OCI-LY3 (cell line): ENCODE measurements around the gene IDH3G.

Experiments used
- H2AFZ ChIP-seq: fragments of 200-600, 300-600 bp; shearing (Covaris generic); 2 replicates; pipeline ENCODE4 v1.6.0; 2014; ENCODE audit warnings: antibody characterized with exemption, low read depth, low read length
- H3K27ac ChIP-seq: fragments of 200-600, 300-600 bp; sonication (generic); 2 replicates; pipeline ENCODE4 v1.5.1; 2014; ENCODE audit warnings: mild to moderate bottlenecking, low read length, moderate library complexity, mixed read lengths
- H3K27me3 ChIP-seq: fragments of 200-600, 300-600 bp; sonication (generic); 2 replicates; pipeline ENCODE4 v1.6.1; 2014; ENCODE audit warnings: low read depth, low read length, mixed read lengths
- H3K36me3 ChIP-seq: fragments of 200-600, 300-600 bp; sonication (generic); replicated peaks from 2 replicates; pipeline ENCODE3; 2014; ENCODE audit warnings: low read depth, low read length, mixed read lengths
- H3K4me1 ChIP-seq: fragments of 300-600, 200-600 bp; sonication (generic); 2 replicates; pipeline ENCODE4 v1.6.1; 2014; ENCODE audit warnings: low read length, mixed read lengths
- H3K4me2 ChIP-seq: fragments of 200-600, 300-600 bp; sonication (generic); 2 replicates; pipeline ENCODE4 v1.6.1; 2014; ENCODE audit warnings: low read length, mixed read lengths
- H3K4me3 ChIP-seq: fragments of 300-600, 200-600 bp; sonication (generic); 2 replicates; pipeline ENCODE4 v1.5.1; 2014; ENCODE audit warnings: antibody characterized with exemption, mild to moderate bottlenecking, low read length, moderate library complexity
- H3K79me2 ChIP-seq: fragments of 300-600, 200-600 bp; shearing (Covaris generic); 2 replicates; pipeline ENCODE4 v1.6.1; 2014; ENCODE audit warnings: mild to moderate bottlenecking, low read length, mixed read lengths
- H3K9ac ChIP-seq: fragments of 300-600, 200-600 bp; shearing (Covaris generic); 2 replicates; pipeline ENCODE4 v1.6.0; 2014; ENCODE audit warnings: mild to moderate bottlenecking, low read length, moderate library complexity
- H3K9me3 ChIP-seq: fragments of 200-600, 300-600 bp; shearing (Covaris generic); 2 replicates; pipeline ENCODE4 v1.6.1; 2014; ENCODE audit warnings: low read length, mixed read lengths; ENCODE audit not compliant: insufficient read depth
- H4K20me1 ChIP-seq: fragments of 200-600, 300-600 bp; sonication (generic); 2 replicates; pipeline ENCODE4 v1.6.1; 2016; ENCODE audit warnings: low read length, mixed read lengths; ENCODE audit not compliant: insufficient read depth
- EZH2phosphoT487 ChIP-seq: fragments of 200-600 bp; shearing (Covaris generic); IDR thresholded peaks from 2 replicates; pipeline ENCODE4 v1.6.1; 2018; ENCODE audit warnings: antibody characterized with exemption, mixed run types, low read depth
- TF ChIP-seq, protein P1 (sequence below): fragments of 200-600, 300-600 bp; sonication (generic); IDR thresholded peaks from 2 replicates; pipeline ENCODE4 v1.5.1; 2014; ENCODE audit warnings: antibody characterized with exemption, low read length, low read depth

Gene IDH3G

DNA sequence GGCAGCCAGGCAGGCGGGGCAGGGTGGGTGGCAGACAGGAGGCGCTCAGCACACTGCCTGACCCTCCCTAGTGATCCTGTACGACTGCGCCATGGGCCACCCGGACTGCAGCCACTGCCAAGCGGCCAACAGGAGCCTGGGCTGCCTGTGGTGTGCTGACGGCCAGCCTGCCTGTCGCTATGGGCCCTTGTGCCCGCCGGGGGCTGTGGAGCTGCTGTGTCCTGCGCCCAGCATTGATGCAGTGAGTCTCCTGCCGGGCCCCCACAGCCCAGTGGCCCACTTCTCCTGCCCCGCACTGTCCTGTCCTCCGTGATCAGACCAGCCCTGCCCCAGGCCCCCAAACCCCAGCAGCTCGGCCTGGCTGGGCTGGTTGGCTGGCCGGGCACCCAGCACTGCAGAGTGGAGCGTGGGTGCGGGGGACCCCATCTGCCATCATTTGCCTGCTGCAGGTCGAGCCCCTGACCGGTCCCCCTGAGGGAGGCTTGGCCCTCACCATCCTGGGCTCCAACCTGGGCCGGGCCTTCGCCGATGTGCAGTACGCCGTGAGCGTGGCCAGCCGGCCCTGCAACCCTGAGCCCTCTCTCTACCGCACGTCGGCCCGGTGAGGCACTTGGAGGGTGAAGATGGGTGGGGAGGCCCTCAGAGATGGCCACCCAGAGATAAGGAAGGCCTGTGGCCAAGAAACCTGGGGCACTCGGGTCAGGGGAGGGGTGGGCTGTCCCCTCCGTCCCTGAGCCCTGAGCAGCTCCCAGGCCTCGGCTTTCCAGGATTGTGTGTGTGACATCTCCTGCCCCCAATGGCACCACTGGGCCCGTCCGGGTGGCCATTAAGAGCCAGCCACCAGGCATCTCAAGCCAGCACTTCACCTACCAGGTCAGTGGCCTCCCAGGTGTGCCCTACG, 22.5 kb downstream of the IDH3G start:
- H3K9me3 ChIP-seq, result no peaks in the 10 kb centered on the region
- no peak overlapping the region for H3K27ac ChIP-seq
- TF ChIP-seq EZH2phosphoT487, result no peak
- TF ChIP-seq, protein P1, sequence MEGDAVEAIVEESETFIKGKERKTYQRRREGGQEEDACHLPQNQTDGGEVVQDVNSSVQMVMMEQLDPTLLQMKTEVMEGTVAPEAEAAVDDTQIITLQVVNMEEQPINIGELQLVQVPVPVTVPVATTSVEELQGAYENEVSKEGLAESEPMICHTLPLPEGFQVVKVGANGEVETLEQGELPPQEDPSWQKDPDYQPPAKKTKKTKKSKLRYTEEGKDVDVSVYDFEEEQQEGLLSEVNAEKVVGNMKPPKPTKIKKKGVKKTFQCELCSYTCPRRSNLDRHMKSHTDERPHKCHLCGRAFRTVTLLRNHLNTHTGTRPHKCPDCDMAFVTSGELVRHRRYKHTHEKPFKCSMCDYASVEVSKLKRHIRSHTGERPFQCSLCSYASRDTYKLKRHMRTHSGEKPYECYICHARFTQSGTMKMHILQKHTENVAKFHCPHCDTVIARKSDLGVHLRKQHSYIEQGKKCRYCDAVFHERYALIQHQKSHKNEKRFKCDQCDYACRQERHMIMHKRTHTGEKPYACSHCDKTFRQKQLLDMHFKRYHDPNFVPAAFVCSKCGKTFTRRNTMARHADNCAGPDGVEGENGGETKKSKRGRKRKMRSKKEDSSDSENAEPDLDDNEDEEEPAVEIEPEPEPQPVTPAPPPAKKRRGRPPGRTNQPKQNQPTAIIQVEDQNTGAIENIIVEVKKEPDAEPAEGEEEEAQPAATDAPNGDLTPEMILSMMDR, result no peak
- no peak overlapping the region for H2AFZ ChIP-seq
- no peaks in the 10 kb centered on the region for H3K27me3 ChIP-seq
- no peaks in the 10 kb centered on the region for H3K79me2 ChIP-seq
- H4K20me1 ChIP-seq, result no peaks in the 10 kb centered on the region
- no peak overlapping the region for H3K4me3 ChIP-seq
- H3K36me3 ChIP-seq, result no peaks in the 10 kb centered on the region
- no peak overlapping the region for H3K9ac ChIP-seq
- no peak overlapping the region for H3K4me2 ChIP-seq
- H3K4me1 ChIP-seq, result no peaks in the 10 kb centered on the region

DNA sequence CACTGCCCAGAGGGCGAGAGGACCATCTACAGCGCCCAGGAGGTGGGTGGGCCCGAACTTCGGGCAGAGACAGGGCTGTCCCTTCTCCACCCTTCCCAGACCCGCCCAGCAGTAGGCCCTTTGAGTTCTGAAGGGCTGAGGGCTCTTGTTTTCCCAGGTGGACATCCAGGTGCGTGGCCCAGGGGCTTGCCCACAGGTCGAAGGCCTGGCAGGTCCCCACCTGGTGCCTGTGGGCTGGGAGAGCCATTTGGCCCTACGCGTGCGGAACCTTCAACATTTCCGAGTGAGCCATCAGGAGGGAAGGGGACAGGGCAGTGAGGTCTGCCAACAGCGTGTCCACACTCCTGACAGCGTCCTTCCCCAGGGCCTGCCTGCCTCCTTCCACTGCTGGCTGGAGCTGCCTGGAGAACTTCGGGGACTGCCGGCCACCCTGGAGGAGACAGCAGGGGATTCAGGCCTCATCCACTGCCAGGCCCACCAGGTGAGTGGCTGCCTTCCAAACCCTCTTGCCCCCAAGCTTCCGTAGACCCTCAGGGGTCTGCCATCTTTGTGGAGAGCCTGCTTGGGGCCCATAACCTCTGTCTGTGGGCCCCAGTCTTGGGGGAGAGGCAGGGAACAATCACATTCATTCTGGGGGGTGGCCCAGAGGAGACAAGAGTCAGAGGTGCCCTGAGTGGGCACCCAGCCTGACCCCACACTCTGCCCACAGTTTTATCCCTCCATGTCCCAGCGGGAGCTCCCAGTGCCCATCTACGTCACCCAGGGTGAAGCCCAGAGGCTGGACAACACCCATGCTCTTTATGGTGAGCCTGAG, 23.4 kb downstream of the IDH3G start:
- no peaks in the 10 kb centered on the region for H3K9me3 ChIP-seq
- TF ChIP-seq EZH2phosphoT487, result no peak
- TF ChIP-seq, protein P1, result no peak
- H3K79me2 ChIP-seq, result no peaks in the 10 kb centered on the region
- H3K27ac ChIP-seq, result no peak overlapping the region
- no peaks in the 10 kb centered on the region for H3K27me3 ChIP-seq
- H3K9ac ChIP-seq, result no peak overlapping the region
- peaks cover 8% of the 10 kb centered on the region; the same call in 1 of the 2 replicates for H3K4me1 ChIP-seq
- H4K20me1 ChIP-seq, result no peaks in the 10 kb centered on the region
- no peak overlapping the region for H2AFZ ChIP-seq
- no peak overlapping the region for H3K4me2 ChIP-seq
- no peak overlapping the region for H3K4me3 ChIP-seq
- H3K36me3 ChIP-seq, result no peaks in the 10 kb centered on the region

DNA sequence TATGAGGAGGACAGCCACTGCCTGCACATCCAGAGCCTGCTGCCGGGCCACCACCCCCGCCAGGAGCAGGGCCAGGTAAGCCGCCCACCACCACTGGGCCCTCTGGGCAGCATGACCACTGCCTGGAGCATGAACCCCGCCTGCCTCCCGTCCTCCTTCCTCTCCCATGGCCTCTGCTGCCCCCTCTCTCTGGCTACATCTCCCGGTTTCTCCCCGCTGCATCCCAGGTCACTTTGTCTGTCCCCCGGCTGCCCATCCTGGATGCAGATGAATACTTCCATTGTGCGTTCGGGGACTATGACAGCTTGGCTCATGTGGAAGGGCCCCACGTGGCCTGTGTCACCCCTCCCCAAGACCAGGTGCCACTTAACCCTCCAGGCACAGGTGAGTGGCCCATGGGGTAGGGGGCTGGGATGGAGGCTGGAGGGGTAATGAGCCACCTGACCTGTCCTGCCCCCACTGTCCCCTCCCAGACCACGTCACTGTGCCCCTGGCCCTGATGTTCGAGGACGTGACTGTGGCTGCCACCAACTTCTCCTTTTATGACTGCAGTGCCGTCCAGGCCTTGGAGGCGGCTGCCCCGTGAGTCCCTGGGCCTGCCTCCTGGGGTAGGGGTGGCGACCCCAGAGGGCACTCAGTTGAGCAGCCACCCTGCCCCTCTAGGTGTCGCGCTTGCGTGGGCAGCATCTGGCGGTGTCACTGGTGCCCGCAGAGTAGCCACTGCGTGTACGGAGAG, 24.1 kb downstream of the IDH3G start:
- Histone ChIP-seq H3K27me3 (no peaks in the 10 kb centered on the region), H4K20me1 (no peaks in the 10 kb centered on the region), H3K4me2 (no peak overlapping the region), H3K27ac (no peak overlapping the region), H3K79me2 (no peaks in the 10 kb centered on the region), H2AFZ (no peak overlapping the region), H3K4me1 (peaks cover 8% of the 10 kb centered on the region; the same call in 1 of the 2 replicates), H3K36me3 (no peaks in the 10 kb centered on the region), H3K9ac (no peak overlapping the region), H3K9me3 (no peaks in the 10 kb centered on the region), H3K4me3 (no peak overlapping the region)
- TF ChIP-seq, protein P1, result no peak
- no peak for TF ChIP-seq EZH2phosphoT487
